ENCODE results near the gene NPLOC4. TPM values are rescaled to one million over a fixed set of nuclear protein-coding genes. Genes with fewer than 3 reads are reported as not detected.

Gene NPLOC4
- total and polyA plus RNA-seq, 8 donors: 24.0 to 284 (median 54.8) TPM

DNA sequence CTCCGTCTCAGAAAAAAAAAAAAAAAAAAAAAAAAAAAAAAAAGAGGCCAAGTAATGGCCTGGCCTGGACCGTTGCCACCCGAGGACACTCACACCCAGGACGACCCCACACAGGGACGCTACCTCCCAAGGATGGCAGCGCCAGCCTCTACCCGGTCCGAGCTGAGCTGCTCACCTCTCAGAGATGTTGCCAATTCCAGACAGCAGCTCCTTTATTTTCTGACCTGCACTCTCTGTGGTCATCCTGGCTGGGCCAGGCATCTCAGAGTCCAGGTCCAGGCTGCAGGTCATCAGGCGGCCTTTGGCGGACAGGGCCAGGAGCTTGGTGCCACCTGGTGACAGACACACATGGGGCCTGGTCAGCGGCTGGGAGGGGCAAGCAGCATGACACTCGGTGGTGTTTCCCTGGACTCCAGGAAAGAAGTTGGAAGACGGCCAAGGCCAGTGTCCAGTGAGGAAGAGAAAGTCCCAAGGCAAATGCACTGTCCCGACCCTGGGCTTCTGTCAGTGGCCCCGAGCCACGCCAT is 87.8 kb downstream of the NPLOC4 start:
- WGBS, 5 donors: 73 to 87% (median 79%) methylated on average over 15 to 16 of the region's 16 CpGs
- intact Hi-C loops (cut with DNase I; ENCODE audit: low total_unique reads): no loop called here
- no peak for DNase-seq
- no peak for TF ChIP-seq EP300 (IDR thresholded peaks at IDR 0.05)
- TF ChIP-seq, protein P1, sequence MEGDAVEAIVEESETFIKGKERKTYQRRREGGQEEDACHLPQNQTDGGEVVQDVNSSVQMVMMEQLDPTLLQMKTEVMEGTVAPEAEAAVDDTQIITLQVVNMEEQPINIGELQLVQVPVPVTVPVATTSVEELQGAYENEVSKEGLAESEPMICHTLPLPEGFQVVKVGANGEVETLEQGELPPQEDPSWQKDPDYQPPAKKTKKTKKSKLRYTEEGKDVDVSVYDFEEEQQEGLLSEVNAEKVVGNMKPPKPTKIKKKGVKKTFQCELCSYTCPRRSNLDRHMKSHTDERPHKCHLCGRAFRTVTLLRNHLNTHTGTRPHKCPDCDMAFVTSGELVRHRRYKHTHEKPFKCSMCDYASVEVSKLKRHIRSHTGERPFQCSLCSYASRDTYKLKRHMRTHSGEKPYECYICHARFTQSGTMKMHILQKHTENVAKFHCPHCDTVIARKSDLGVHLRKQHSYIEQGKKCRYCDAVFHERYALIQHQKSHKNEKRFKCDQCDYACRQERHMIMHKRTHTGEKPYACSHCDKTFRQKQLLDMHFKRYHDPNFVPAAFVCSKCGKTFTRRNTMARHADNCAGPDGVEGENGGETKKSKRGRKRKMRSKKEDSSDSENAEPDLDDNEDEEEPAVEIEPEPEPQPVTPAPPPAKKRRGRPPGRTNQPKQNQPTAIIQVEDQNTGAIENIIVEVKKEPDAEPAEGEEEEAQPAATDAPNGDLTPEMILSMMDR (IDR thresholded peaks at IDR 0.05): no peak
- no peak for TF ChIP-seq POLR2AphosphoS5 (IDR thresholded peaks at IDR 0.05)
- no peak for TF ChIP-seq POLR2A (IDR thresholded peaks at IDR 0.05)
- H3K4me3 ChIP-seq: no peak overlapping the region
- H3K27me3 ChIP-seq: no peaks in the 10 kb centered on the region
- peaks cover 19 to 33% (median 32%) of the 10 kb centered on the region in 4 donors for H3K4me1 ChIP-seq
- peaks cover 27 to 67% (median 65%) of the 10 kb centered on the region in 4 donors for H3K36me3 ChIP-seq
- H3K27ac ChIP-seq: no peak overlapping the region
- H3K9me3 ChIP-seq: no peaks in the 10 kb centered on the region

DNA sequence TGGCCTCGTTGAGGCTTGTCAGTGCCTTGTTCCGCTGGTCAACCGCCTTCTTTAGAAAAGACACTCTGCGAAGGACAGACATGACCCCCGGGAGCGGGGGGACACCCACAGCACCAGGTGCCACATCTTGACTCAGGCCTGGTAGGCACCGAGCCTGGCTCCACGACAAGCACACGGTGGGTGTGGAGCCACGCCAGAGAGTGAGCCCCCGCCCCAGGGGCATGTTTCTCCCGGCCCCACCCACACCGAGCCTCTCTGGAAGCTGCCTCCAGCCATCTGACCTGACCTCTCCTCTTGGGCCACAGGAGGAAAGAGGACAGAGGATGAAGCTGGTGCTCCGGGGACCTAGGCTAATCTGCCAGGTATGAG is 89.3 kb downstream of the NPLOC4 start:
- Histone ChIP-seq H3K27ac (no peak overlapping the region), H3K4me3 (no peak overlapping the region), H3K4me1 (peaks cover 9 to 20% (median 18%) of the 10 kb centered on the region in 4 donors), H3K36me3 (peaks cover 34 to 82% (median 80%) of the 10 kb centered on the region in 4 donors), H3K9me3 (no peaks in the 10 kb centered on the region), H3K27me3 (no peaks in the 10 kb centered on the region)
- no peak for TF ChIP-seq POLR2AphosphoS5 (IDR thresholded peaks at IDR 0.05)
- TF ChIP-seq POLR2A (IDR thresholded peaks at IDR 0.05): no peak
- no peak for TF ChIP-seq EP300 (IDR thresholded peaks at IDR 0.05)
- TF ChIP-seq, protein P1 (IDR thresholded peaks at IDR 0.05): no peak
- DNase-seq: no peak
- intact Hi-C loops (cut with DNase I; ENCODE audit: low total_unique reads): no loop called here
- 80 to 92% (median 85%) methylated on average over 8 to 14 of the region's 14 CpGs for WGBS, 5 donors

DNA sequence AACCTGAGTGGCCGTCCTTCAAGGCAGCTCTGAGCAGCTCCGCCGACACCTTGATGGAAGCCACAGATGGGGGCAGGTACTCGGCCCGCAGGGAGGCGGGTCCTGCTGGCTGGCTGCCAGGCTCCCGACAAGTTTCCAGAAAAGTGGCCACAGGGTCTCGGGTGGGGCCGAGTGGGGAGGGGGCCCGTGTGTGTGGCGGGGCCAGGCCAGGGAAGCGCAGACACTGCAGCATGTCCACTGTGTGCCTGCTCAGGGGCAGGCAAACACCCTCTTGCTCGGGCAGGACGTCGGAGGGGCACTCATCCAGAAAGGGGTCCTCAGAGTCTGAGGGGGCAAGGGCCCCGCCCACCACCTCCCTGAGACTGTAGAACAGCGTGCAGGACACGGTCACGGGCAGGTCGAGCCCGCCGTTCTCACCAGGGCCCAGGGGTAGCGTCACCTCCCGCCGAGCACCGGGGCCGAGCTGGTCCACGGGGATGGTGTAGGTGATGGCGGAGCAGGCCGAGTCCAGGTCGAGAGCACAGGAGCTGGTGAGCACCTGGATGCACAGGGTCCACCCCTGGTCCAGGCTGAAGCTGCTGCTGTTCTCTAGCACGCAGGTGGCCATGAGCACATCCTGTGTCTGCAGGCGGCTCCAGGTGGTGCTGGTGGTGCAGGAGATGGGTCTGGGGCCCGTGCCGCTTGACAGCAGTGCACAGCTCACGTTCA is 89.9 kb downstream of the NPLOC4 start:
- intact Hi-C loops (cut with DNase I; ENCODE audit: low total_unique reads): no loop called here
- Histone ChIP-seq H3K9me3 (no peaks in the 10 kb centered on the region), H3K27ac (no peak overlapping the region), H3K4me3 (no peak overlapping the region), H3K27me3 (no peaks in the 10 kb centered on the region), H3K4me1 (peaks cover 9 to 20% (median 17%) of the 10 kb centered on the region in 4 donors), H3K36me3 (peaks cover 35 to 87% (median 85%) of the 10 kb centered on the region in 4 donors)
- 82 to 89% (median 84%) methylated on average over 30 to 36 of the region's 36 CpGs for WGBS, 5 donors
- no peak for DNase-seq
- TF ChIP-seq, protein P1 (IDR thresholded peaks at IDR 0.05): no peak
- TF ChIP-seq EP300 (IDR thresholded peaks at IDR 0.05) (no peak), POLR2AphosphoS5 (IDR thresholded peaks at IDR 0.05) (no peak), POLR2A (IDR thresholded peaks at IDR 0.05) (no peak)

DNA sequence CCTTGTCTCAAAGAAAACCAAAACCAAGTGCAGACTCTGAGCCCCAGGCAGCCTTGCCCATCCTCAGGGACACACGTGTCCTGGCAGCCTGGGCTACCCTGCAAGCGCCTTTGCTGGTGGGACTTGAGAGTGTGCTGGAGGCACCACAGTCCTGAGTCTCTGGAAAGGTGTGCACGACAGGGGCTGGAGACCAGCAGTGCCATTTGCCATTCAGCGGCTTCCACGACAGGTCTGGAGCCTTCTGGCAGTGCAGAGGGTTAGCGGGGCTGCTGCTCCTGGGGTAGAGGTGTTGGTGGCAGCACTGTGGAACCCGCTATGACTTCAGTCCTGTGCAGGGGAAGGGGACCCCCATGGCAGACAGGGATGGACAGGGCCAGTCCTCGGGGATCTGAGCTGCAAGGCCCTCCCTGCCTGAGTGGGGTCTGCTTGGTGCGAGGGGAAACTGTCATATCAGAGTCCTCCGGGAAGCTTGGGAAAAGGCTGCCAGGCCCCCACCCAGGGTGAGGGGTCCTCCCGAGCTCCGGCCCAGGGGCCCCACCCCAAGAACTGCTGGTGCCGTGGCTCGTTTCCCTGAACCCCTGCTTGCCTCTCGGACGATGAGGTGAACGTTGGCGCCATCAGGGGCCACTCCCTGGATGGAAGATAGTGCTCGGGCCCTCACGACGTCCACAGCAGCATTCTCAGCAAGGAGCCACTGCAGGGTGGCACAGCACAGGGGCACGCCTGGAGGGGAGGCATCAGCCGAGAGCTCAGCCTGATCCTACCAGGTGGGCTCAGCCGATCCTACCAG is 91.6 kb downstream of the NPLOC4 start:
- peaks cover 44 to 96% (median 95%) of the 10 kb centered on the region in 4 donors for H3K36me3 ChIP-seq
- 88 to 89% (median 88%) methylated on average over 13 to 24 of the region's 24 CpGs; no CpG with 5 or more reads in 1 of the 5 donors for WGBS, 5 donors
- no peak overlapping the region for H3K27ac ChIP-seq
- TF ChIP-seq, protein P1 (IDR thresholded peaks at IDR 0.05): no peak
- TF ChIP-seq EP300 (IDR thresholded peaks at IDR 0.05) (no peak), POLR2A (IDR thresholded peaks at IDR 0.05) (no peak), POLR2AphosphoS5 (IDR thresholded peaks at IDR 0.05) (no peak)
- intact Hi-C loops (cut with DNase I; ENCODE audit: low total_unique reads): no loop called here
- no peaks in the 10 kb centered on the region for H3K9me3 ChIP-seq
- H3K4me3 ChIP-seq: no peak overlapping the region
- H3K27me3 ChIP-seq: no peaks in the 10 kb centered on the region
- no peak for DNase-seq
- peaks cover 0 to 5% (median 2%) of the 10 kb centered on the region in 4 donors for H3K4me1 ChIP-seq

All from stomach (tissue), 9 donors.